ENCODE results near the gene ZNF764.
"Not testable (repeated sequence)": the region's sequence is repeated elsewhere in the genome, so short reads cannot be mapped to it uniquely, and the experiment has no call there.

The ZNF764 gene

GRCh38 chr16:30554557-30555314, 3.4 kb downstream of the ZNF764 start:
- H3K4me3 ChIP-seq (ENCODE audit: low read length): no peak overlapping the region
- no peak for DNase-seq (ENCODE audit: low read depth, low spot score)

- DNase-seq (ENCODE audit: low read depth, low spot score): no peak
- no peak overlapping the region for H3K4me3 ChIP-seq (ENCODE audit: low read length)
Measured at GRCh38 chr16:30553393-30553899, 4.7 kb downstream of the ZNF764 start.

DNA sequence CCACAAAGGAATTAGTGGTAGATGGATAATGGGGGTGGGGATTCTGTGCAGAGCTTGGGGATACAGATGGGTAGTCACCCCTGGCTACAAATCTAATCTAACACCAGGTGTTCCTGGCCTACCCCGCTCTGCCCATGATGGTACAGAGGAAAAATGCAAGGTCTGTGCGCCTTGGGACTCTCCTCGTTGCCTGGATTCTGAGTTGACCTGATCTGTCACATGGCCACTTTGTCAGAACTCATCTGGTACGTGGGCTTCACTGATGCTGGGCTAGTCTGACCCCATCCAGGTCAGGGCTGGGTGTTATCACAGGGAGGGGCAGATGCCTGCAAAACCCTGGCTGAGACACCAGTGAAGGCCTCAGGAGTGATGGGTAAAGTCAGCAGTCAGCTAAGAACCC, 5.2 kb downstream of the ZNF764 start:
- DNase-seq (ENCODE audit: low read depth, low spot score): no peak
- no peak overlapping the region for H3K4me3 ChIP-seq (ENCODE audit: low read length)

DNA sequence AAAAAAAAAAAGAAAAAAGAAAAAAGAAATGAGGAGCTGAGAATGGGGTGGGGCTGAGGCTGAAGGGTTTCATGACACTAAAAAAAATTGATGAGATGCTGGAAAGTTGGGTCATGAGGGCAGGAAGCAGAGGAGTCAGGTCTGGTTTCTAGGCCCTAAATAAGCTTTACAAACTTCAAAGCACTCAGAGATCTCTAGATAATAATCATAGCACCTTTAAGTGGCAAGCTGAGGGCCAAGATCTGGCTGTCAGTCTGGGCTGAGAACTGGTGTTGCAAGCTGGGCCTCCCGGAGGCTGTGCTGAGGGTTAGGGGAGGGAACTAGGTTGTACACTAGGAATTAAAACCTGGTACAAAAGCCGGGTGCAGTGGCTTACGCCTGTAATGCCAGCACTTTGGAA, 6.4 kb downstream of the ZNF764 start:
- peak; percentile 90 for DNase-seq (ENCODE audit: low read depth, low spot score)
- H3K4me3 ChIP-seq (ENCODE audit: low read length): no peak overlapping the region

- H3K4me3 ChIP-seq (ENCODE audit: low read length): no peak overlapping the region
- DNase-seq (ENCODE audit: low read depth, low spot score): no peak
Measured at GRCh38 chr16:30548416-30549253, 9.5 kb downstream of the ZNF764 start.

GRCh38 chr16:30546115-30546514, 12.1 kb downstream of the ZNF764 start:
- DNase-seq (ENCODE audit: low read depth, low spot score): no peak
- H3K4me3 ChIP-seq (ENCODE audit: low read length): no peak overlapping the region

- no peak for DNase-seq (ENCODE audit: low read depth, low spot score)
- no peak overlapping the region for H3K4me3 ChIP-seq (ENCODE audit: low read length)
Measured at GRCh38 chr16:30543067-30543466, 15.1 kb downstream of the ZNF764 start.

GRCh38 chr16:30541502-30542329, 16.5 kb downstream of the ZNF764 start:
- no peak for DNase-seq (ENCODE audit: low read depth, low spot score)
- H3K4me3 ChIP-seq (ENCODE audit: low read length): no peak overlapping the region

GRCh38 chr16:30540916-30541464, 17.2 kb downstream of the ZNF764 start:
- not testable (repeated sequence) for H3K4me3 ChIP-seq (ENCODE audit: low read length); DNase-seq (ENCODE audit: low read depth, low spot score)

DNA sequence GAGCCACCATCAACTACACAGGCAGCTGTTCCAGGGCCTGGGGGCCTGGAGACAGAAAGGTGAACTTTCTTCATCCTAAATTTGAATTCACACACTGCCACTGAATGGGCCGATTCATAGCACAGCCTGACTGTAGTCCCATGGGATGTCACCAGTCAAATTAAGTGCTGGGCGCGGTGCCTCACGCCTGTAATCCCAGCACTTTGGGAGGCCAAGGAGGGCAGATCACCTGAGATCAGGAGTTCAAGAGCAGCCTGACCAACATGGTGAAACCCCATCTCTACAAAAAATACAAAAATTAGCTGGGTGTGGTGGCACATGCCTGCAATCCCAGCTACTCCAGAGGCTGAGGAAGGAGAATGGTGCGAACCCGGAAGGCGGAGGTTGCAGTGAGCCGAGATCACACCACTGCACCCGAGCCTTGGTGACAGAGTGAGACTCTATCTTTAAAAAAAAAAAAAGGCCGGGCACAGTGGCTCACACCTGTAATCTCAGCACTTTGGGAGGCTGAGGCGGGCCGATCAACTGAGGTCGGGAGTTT, 18.1 kb downstream of the ZNF764 start:
- DNase-seq (ENCODE audit: low read depth, low spot score): not testable (repeated sequence)

DNA sequence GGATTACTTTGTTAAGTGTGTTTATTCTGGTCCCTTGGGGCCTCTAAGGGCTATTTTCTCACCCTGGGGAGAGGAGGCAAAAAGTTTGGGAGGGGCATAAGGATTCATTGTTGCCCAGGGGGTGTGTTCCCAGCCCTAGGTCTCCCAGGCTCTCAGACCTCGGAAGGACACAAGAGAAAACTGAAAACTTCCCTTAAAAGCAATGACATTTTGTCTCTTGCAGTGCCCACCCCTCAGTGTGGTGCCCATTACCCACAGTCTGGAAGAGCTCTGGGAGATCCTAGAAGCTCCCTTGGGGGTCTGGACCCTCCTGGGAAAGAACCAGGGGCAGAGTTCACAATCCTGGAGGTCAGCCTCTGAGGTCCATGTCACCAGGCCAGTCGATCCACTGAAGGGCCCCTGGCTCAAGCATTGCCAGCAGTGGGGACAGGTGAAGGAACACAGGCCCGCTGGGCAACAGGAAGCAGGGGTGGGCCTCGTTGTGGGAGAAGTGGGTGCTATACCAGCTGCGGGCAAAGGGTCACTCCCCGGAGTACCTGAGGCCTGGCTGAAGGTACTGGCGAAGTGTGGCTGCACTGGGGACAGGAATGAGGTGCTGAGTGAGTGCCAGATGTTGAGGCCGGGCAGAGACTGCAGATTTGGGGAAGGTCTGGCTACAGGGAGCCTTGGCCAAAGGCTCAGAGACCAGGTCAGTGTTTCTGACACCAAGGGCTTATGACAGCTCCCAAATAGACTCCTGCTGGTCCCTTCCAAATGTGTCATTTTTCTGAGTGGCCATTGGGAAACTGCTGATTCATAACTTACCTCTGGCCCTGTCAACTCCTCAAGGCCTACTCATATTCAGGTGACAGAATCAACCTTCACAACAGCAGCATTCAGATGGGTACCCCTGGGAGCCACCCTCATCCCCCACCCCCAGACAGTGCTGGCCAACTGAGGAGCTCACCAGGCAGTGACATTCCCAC, 18.9 kb downstream of the ZNF764 start:
- no peak overlapping the region for H3K4me3 ChIP-seq (ENCODE audit: low read length)
- no peak for DNase-seq (ENCODE audit: low read depth, low spot score)

More for the DNA sequence above, 18.1 kb downstream of the ZNF764 start:
- H3K4me3 ChIP-seq (ENCODE audit: low read length): not testable (repeated sequence)

- peak overlapping the region; percentile 67 for H3K4me3 ChIP-seq (ENCODE audit: low read length)
- not testable (repeated sequence) for DNase-seq (ENCODE audit: low read depth, low spot score)
Measured at GRCh38 chr16:30536391-30537024, 21.7 kb downstream of the ZNF764 start.

DNA sequence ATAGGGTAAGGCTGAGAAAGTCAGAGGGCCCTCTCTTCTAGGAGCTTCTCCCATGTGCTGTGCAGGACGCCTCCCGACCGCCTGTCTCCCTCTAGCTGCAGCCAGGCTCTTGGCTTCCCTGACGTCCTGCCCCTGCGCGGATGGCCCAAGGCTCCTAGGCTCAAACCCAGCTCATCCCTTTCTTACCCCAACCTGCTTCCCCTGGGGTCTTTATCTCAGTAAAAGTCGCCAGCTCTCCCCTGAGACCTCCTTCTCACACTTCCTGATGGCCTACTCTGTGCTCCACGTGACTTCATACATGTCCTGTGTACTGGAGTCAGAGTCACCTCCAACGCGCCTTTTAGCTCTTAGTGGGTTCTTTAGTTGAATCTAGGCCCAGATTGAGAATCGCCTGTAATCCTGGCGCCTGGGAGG, 22.4 kb downstream of the ZNF764 start:
- peak overlapping the region; percentile 67 for H3K4me3 ChIP-seq (ENCODE audit: low read length)
- DNase-seq (ENCODE audit: low read depth, low spot score): peak; percentile 63

DNA sequence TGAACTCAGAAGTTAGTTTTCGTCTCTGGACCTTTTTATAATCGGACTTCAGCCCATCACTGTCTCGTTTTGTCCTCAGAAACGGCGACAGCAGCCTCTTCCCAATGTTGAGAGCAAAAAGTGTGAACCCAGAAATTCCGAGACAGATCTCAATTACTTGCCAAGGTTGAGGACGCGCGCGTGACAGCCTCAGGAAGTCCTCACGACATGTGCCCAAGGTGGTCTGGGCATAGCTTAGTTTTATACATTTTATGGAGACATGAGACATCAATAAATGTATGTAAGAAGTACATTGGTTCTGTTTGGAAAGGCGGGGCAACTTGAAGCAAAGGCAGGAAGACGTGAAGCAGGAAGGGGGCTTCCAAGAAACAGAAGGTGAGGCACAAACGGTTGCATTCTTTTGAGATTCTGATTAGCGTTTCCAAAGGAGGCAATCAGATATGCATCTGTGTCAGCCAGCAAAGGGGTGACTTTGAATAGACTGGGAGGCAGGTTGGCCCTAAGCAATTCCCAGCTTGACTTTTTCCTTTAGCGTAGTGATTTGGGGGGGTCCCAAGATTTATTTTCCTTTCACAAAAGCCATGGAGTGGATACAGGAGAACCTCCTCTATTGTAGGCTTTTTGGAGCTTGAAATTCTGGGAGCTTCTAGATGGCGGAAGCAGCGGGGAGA, 22.9 kb downstream of the ZNF764 start:
- peak; percentile 58 for DNase-seq (ENCODE audit: low read depth, low spot score)
- peak overlapping the region; percentile 67 for H3K4me3 ChIP-seq (ENCODE audit: low read length)

GRCh38 chr16:30534368-30535105, 23.6 kb downstream of the ZNF764 start, which contains the start of gene ZNF747:
Gene ZNF747 (minus strand): TSS chr16:30534858. CDS start chr16:30534679, 179 bp downstream.
- H3K4me3 ChIP-seq (ENCODE audit: low read length): peak within 1 kb of the TSS; percentile 67
- peak; percentile 91 for DNase-seq (ENCODE audit: low read depth, low spot score)
